NCI-H1694 treated with DMSO at 0.1 percent for 48 hours (cell line): ENCODE measurements around the gene IQSEC1.
"Not testable (repeated sequence)": the region's sequence is repeated elsewhere in the genome, so short reads cannot be mapped to it uniquely, and the experiment has no call there.

Experiments
- DNase-seq: peaks from one replicate; lab custom pipeline; 2025; lab: John Stamatoyannopoulos, UW

Gene IQSEC1

DNA sequence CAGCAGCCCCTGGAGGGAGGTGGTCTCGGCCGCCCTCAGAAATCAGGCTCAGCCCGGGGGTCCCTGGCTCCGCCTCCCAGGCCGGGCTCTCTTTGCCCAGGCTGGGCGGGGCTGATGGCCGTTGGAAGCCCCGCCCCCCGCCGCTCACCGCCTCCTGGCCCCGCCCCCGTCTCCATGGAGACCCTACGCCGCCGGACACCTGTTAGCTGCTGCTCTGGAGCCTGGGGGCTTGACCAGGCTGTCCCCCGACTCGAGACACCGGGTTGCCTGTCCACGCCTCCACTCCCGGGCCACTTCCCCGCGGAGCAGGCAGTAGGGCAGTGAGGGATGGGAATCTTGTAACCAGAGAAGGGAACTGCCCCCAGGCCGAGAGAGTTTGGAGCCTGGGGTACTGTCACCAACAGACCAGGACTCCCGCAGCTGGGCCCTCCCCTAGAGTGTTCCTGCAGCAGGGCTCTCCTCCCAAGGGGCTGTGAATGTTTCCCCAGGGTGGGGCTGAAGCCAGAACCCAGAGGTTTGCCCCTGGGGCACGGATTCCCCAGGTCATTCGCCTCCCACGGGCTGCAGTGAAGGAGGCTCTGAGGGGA lies 204.1 kb downstream of the IQSEC1 start:
- DNase-seq, result no peak

DNA sequence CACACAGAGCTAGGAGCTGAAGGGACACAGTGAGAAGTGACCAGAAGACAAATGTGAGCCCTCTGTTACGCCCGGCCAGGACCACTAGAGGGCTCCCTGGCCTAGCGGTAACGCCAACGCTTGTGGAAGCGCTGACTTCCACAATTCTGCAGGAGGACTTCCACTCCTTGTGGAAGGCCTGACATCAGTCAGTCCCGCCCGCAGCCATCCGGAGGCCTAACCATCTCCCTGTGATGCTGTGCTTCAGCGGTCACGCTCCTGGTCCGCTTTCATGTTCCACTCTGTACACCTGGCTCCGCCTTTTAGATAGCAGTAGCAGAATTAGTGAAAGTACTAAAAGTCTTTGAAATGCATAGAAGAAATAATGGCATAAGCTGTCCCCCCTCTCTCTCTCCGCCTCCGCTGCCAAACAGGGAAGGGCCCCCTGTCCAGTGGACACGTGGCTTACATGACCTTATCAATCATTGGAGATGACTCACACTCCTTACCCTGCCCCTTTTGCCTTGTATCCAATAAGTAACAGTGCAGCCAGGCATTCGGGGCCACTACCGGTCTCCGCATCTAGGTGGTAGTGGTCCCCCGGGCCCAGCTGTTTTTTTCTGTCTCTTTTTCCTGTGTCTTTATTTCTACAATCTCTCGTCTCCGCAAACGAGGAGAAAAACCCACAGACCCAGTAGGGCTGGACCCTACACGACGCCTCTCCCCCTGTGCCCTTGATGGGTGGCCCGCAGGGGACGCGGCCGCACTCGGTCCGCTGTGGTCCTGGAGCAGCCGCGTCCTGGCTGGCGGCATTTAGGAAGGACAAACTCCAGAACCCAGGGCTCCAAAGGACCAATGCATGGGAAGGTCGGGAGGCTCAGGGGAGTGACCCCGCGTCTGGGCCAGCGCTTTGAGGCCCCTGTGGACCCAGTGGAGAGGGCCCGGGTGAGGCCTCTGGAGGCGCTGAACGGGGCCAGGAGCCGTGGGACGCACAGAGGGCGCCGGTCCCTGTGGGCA lies 204.9 kb downstream of the IQSEC1 start:
- no peak for DNase-seq

DNA sequence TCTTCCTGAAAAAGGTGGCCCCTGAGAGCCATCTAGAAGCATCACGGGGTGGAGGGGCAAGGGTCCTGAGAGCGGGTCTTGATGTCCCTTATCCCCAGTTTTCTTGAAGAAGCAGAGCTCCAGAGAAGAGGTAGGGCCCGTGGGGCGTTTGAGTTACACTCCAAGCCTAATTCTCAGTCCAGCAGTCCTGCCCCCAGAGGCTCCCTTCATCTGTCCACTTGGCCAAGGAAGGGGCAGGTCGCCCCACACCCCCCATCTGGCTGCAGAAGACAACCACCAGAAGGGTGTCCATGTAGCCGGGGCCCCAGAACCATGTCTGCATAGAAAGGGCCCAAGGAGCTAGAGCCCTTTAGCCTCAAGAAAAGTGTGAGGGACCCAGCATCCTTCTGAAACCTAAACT lies 206.4 kb downstream of the IQSEC1 start:
- no peak for DNase-seq

DNA sequence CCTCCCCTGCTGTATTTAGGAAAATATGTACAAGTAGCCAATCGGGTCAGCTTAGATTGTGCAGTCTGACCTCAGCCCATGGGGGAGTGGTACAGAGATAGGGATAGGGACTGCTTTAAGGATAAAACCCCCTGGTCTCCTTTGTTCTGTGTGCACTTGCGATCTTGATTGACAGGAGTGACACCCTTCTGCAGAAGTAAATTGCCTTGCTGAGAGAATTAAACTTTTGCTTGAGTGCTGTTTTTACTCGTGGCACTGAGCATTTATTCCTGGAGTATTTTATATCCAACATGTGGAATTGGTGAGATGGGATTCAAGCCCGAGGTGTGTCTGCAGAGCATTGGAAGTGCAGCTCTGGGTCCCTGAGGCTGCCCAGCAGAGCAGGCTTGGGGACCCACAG lies 208.0 kb downstream of the IQSEC1 start:
- DNase-seq, result no peak

DNA sequence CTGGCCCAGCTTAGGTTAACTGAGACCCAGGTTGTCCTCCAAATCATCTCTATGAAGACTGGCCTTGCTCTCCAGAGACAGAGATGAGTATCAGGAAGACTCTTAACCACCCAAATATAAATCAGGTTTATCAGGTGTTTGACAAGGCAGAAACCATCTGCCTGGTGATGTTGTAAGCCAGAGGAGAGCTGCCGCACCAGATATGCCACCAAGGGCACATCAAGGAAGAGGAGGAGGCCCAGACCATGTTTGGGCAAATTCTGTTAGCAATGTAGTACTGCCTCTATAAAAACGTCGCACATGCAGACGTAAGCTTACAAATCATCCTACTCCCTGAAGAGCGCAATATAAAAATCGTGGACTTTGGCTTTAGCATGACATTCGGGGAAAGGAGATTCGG lies 210.8 kb downstream of the IQSEC1 start:
- no peak for DNase-seq

DNA sequence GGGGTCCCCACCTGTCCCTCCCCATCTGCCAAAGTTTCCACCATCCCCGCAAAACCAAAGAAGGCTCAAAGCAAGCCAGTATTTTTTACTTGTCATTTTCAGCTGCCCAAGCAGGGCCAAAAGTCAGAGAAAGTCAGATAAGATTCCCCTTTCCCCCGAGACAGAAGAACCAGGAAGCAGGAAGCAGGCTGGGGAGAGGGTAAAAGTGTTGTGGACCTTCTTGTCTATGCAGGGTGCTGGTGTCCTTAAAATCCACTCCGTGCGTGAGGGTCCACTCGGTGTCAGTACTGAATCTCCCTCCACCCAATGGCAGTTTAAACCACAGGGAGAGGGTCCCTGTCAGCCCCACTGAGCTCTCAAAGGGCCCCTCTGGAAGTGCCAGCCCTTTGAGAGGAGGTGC lies 211.6 kb downstream of the IQSEC1 start:
- DNase-seq, result no peak

DNA sequence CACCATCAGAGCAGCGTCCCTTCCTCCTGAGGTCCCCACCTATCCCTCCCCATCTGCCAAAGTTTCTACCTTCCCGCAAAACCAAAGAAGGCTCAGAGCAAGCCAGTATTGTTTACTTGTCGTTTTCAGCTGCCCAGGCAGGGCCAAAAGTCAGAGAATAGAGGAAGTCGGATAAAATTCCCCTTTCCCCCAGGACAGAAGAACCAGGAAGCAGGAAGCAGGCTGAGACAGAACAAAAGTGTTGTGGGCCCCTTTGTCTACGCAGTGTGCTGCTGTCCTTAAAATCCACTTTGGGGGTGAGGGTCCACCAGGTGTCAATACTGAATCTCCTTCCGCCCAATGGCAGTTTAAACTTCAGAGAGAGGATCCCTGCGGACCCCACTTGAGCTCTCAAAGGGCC lies 213.4 kb downstream of the IQSEC1 start:
- DNase-seq, result no peak

DNA sequence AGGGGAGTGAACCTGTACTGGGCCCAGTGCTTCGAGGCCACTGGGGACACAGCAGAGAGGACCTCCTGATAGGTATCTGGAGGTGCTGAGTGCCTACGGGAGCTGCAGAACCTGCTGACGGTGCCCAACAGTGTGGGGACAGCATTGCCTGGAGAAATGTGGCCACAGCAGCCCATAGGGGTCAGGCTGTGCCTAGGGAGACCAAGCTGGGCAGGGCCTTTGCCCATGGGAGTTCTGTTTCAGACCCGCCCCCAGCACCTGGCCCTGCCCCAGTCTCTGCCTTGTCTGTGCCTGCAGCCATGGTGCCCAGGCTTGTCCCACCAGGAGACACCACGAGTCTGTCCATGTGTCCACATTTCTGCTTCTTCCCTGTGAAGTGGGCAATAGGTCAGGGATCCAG lies 216.6 kb downstream of the IQSEC1 start:
- DNase-seq, result no peak

DNA sequence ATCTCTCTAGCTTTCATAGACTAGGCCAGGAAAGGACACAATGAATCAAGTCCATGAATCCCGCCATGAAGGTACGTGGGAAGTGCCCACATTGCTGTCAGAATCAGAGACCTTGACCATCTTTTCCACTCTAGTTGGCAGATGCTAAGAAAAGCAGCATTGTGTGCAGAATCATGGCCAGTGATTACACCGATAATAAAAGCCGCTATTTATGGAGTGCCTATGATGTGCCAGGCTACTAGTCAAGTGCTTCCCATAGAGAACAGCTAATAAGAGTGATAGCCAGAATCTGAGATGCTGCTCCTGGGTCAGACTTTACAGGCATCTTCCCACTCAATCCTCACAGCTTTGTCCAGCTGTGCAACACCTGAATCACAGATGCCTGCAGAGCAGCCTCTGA lies 218.7 kb downstream of the IQSEC1 start:
- no peak for DNase-seq

DNA sequence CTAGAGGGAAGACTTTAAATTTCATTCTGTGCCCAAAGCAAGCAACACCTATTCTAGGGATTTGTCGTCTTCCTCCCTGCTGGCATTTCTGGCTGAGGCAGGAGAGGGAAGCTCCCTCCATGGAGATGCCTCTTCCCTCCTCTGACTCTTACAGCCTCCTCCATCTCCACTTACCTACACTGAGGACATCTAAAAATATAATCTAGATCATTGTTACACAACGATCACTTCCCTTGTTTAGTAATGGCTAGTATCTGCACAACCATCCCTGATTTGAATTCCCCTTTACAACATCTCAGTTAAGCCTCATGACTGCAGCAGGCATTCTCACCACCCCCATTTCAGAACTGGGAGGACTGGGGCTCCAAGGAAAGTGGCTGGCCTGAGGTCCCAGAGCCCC lies 219.4 kb downstream of the IQSEC1 start:
- not testable (repeated sequence) for DNase-seq

DNA sequence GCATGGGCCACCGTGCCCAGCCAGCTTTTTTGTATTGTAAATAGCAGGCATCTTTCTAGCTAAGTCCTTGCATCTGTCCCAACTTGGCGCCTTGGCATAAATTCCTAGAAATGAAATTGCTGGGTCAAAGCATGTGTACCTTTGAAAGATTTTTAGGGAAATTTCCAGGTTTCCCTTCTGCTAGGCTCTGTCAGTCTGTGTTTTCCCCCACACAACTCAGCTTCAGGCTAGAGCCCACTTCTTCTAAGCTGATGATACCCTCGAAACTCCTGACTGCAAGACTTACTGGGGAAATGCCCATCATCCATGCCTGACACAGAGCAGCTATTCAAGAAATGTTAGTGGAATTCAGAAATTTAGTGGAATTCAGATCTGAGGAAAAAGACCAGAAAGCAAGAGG lies 221.0 kb downstream of the IQSEC1 start:
- no peak for DNase-seq
